ENCODE results near the gene SEC14L2. TPM values are rescaled to one million over a fixed set of nuclear protein-coding genes. Genes with fewer than 3 reads are reported as not detected.

SEC14L2 gene
- total RNA-seq, 4 donors from 2014 or later = 7.8 to 45.9 (median 23.1) TPM; not detected in 1

DNA sequence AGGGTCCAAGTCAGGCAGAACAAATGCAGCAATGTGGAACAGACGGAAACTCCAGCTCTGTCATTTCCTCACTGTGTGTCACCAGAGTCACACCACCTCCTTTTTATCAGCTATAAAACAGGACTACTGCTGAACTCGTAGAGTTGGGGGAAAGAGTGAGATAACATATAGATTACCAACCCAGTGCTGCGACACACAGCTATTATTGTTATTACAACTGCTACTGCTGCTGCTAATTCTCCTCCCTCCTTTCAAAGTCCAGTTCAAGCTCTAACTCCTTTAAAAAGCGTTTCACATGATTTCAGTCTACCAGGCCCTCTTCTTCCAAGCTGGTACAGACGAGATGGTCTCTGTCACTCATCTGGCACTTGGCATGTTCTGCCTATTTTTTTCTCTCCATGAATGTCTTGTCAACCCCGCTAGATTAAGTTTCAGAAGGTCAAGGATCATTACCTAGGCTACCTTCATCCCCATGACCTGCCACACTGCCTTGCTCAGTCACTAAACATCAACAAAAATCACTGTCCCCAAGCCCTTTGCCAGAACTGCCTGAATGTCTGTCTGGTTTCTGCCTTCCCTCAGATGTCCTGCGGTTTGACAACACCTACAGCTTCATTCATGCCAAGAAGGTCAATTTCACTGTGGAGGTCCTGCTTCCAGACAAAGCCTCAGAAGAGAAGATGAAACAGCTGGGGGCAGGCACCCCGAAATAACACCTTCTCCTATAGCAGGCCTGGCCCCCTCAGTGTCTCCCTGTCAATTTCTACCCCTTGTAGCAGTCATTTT is 25.1 kb downstream of the SEC14L2 start:
- Histone ChIP-seq H3K27ac (peak overlapping the region; percentile 83 to 95), H3K4me1 (peaks cover 0 to 21% of the 10 kb centered on the region in 2 donors), H3K36me3 (no peaks in the 10 kb centered on the region), H3K27me3 (no peaks in the 10 kb centered on the region), H3K4me3 (no peak overlapping the region), H3K9me3 (no peaks in the 10 kb centered on the region)
- no peak for TF ChIP-seq POLR2A (IDR thresholded peaks at IDR 0.05)
- TF ChIP-seq, protein P1, sequence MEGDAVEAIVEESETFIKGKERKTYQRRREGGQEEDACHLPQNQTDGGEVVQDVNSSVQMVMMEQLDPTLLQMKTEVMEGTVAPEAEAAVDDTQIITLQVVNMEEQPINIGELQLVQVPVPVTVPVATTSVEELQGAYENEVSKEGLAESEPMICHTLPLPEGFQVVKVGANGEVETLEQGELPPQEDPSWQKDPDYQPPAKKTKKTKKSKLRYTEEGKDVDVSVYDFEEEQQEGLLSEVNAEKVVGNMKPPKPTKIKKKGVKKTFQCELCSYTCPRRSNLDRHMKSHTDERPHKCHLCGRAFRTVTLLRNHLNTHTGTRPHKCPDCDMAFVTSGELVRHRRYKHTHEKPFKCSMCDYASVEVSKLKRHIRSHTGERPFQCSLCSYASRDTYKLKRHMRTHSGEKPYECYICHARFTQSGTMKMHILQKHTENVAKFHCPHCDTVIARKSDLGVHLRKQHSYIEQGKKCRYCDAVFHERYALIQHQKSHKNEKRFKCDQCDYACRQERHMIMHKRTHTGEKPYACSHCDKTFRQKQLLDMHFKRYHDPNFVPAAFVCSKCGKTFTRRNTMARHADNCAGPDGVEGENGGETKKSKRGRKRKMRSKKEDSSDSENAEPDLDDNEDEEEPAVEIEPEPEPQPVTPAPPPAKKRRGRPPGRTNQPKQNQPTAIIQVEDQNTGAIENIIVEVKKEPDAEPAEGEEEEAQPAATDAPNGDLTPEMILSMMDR (IDR thresholded peaks at IDR 0.05) = no peak
- no peak for DNase-seq
- intact Hi-C loops (cut with DNase I; ENCODE audit: low total_unique reads) = no loop called here

DNA sequence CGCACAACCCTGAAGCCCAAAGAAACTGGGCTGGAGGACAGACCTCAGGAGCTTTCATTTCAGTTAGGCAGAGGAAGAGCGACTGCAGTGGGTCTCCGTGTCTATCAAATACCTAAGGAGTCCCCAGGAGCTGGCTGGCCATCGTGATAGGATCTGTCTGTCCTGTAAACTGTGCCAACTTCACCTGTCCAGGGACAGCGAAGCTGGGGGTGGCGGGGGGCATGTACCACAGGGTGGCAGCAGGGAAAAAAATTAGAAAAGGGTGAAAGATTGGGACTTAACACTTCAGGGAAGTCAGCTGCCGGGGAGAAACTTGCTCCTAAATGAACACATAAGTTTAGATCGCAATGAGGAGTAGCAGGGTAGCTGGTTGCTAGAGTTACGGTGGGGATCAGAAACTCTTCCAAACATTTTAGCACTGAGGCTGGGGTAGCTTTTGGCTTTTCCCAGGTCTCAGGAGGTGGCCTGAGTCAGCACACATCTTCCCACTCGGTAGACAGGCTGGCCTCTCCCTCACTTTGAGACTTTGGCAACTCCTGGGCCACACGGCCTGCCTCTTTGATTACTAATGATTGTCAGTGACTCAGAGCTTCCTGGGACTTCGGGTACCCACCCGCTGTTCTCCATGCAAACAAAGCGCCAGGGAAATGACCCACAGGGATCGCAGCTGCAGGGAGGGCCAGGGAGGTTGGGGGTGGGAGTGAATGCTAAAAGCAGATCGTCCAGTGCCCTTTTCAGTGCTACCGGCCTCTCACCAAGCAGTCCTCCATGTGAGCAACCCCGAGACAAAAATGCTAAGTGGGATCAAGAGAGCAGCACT is 25.9 kb downstream of the SEC14L2 start:
- Histone ChIP-seq H3K27me3 (no peaks in the 10 kb centered on the region), H3K4me3 (peak overlapping the region; percentile 64 to 65), H3K36me3 (no peaks in the 10 kb centered on the region), H3K27ac (peak overlapping the region; percentile 83 to 95), H3K4me1 (peaks cover 0 to 21% of the 10 kb centered on the region in 2 donors), H3K9me3 (no peaks in the 10 kb centered on the region)
- DNase-seq = peak; percentile 68 to 72
- TF ChIP-seq, protein P1 (IDR thresholded peaks at IDR 0.05) = no peak
- TF ChIP-seq POLR2A (IDR thresholded peaks at IDR 0.05) = peak in 1 of 2 donors; percentile 7
- intact Hi-C loops (cut with DNase I; ENCODE audit: low total_unique reads) = no loop called here

DNA sequence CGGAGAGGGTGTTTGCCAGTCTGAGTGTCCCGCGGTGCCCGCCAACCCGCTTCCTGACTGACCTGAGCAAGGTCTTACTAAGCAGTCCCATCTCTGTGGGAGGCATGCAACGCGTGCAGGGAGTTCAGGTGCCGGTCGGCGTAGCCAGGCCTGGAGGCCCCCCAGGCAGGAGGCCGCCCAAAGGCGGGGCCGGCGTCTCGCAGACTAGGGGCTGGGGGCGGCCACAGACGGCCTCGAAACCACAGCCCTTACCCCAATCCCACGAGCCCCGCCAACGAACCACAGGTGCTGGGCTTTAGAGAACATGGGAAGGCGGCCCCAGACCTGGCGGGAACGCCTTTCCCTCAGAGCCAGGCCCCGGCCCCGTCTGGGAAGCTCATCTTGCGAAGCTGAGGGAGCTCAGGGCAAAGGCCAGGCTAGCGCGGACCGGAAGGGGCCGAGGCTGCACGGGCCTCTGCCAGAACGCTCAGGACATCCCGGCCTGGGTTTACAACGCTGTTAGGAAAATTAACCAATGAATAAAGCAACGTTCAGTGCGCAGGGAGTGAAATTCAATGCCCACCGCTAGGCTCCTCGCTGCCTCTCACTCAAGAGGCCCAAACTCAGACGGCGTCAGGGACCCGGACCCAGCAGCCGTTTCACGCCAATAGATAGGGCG is 26.6 kb downstream of the SEC14L2 start:
- Histone ChIP-seq H3K4me1 (peaks cover 0 to 21% of the 10 kb centered on the region in 2 donors), H3K4me3 (peak overlapping the region; percentile 64 to 65), H3K9me3 (no peaks in the 10 kb centered on the region), H3K27me3 (no peaks in the 10 kb centered on the region), H3K27ac (peak overlapping the region; percentile 83 to 95), H3K36me3 (no peaks in the 10 kb centered on the region)
- peak in 1 of 2 donors; percentile 53 for DNase-seq
- TF ChIP-seq, protein P1 (IDR thresholded peaks at IDR 0.05) = peak in 2 of 4 experiments; percentile 15 to 34
- TF ChIP-seq POLR2A (IDR thresholded peaks at IDR 0.05) = peak in 1 of 2 donors; percentile 88
- intact Hi-C loops (cut with DNase I; ENCODE audit: low total_unique reads) = no loop called here

DNA sequence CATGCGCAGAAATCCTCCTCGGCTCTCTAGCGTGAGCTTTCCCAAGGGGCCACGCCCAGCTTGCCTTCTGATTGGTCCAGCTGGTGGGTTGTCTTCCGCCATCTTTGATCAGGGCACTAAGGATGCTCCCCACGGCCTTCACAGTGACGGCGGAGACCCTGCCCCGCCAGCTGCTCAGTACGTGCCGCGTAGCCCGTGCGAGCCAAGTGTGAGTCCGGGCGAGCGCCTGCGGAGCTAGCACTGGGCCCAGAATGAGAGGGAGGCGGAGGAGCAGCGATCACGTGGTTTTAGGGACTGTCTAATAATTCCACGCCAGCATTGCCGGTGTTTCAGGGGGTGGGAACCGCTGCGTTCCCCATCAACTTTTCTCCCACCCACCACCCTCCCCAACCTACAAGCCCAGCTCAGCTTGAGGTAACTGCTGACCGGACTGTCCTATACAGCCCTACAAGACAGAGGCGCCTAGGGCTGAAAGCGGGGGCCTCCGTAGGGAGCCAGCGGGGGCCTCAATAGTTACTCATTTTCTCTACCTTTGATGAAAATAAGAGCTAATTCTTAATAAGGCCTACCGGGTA is 27.2 kb downstream of the SEC14L2 start:
- no peaks in the 10 kb centered on the region for H3K36me3 ChIP-seq
- TF ChIP-seq POLR2A (IDR thresholded peaks at IDR 0.05) = peak; percentile 64 to 65
- TF ChIP-seq, protein P1 (IDR thresholded peaks at IDR 0.05) = peak in 1 of 4 experiments; percentile 1
- H3K27ac ChIP-seq = peak overlapping the region; percentile 83 to 95
- peak; percentile 99 for DNase-seq
- H3K9me3 ChIP-seq = no peaks in the 10 kb centered on the region
- peak overlapping the region; percentile 64 to 65 for H3K4me3 ChIP-seq
- no peaks in the 10 kb centered on the region for H3K27me3 ChIP-seq
- intact Hi-C loops (cut with DNase I; ENCODE audit: low total_unique reads) = no loop called here
- peaks cover 0 to 21% of the 10 kb centered on the region in 2 donors for H3K4me1 ChIP-seq
